ENCODE data around the gene TMEM163.

- TF ChIP-seq, protein P1, sequence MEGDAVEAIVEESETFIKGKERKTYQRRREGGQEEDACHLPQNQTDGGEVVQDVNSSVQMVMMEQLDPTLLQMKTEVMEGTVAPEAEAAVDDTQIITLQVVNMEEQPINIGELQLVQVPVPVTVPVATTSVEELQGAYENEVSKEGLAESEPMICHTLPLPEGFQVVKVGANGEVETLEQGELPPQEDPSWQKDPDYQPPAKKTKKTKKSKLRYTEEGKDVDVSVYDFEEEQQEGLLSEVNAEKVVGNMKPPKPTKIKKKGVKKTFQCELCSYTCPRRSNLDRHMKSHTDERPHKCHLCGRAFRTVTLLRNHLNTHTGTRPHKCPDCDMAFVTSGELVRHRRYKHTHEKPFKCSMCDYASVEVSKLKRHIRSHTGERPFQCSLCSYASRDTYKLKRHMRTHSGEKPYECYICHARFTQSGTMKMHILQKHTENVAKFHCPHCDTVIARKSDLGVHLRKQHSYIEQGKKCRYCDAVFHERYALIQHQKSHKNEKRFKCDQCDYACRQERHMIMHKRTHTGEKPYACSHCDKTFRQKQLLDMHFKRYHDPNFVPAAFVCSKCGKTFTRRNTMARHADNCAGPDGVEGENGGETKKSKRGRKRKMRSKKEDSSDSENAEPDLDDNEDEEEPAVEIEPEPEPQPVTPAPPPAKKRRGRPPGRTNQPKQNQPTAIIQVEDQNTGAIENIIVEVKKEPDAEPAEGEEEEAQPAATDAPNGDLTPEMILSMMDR (IDR thresholded peaks at IDR 0.05), result no peak
- TF ChIP-seq EZH2phosphoT487 (IDR thresholded peaks at IDR 0.05), result no peak
Observed at GRCh38 chr2:134408791-134409190, 310.0 kb downstream of the TMEM163 start.

All from neural progenitor cell (in vitro differentiated cells).